OCI-LY1 (cell line): ENCODE results near the gene HMGCS1.

Experiments
- CTCF ChIP-seq: fragments of 200-600 bp; sonication (generic), shearing (Covaris generic); IDR thresholded peaks from 2 replicates; pipeline ENCODE4 v1.5.1; 2017; ENCODE audit warnings: mild to moderate bottlenecking, antibody characterized with exemption, low read length, moderate library complexity, mixed read lengths
- EZH2 ChIP-seq: fragments of 200-600 bp; sonication (generic), shearing (Covaris generic); IDR thresholded peaks from 2 replicates; pipeline ENCODE4 v1.8.0; 2017; ENCODE audit warnings: borderline replicate concordance, mixed run types, mild to moderate bottlenecking, antibody characterized with exemption, low read length, moderate library complexity, mixed read lengths

GRCh38 chr5:43300112-43300511 lies 13.1 kb downstream of the HMGCS1 start:
- no peak for TF ChIP-seq CTCF
- no peak for TF ChIP-seq EZH2
